Activated CD8-positive, alpha-beta memory T cell treated with anti-CD3 and anti-CD28 coated beads for 36 hours (primary cell): ENCODE results near the gene PDE10A. TPM values are rescaled to one million over a fixed set of nuclear protein-coding genes. Genes with fewer than 3 reads are reported as not detected.
"Not testable (repeated sequence)": the region's sequence is repeated elsewhere in the genome, so short reads cannot be mapped to it uniquely, and the experiment has no call there.

Source experiments
- CTCF ChIA-PET: fragments of 350-600 bp; sonication (Branson Sonifier 250); formaldehyde crosslinking; loops from one replicate; lab custom pipeline; 2021; ENCODE audit warnings: antibody characterized with exemption; lab: Charles Lee
- POLR2A ChIA-PET: fragments of 350-600 bp; sonication (Branson Sonifier 250); formaldehyde crosslinking; loops from one replicate; lab custom pipeline; 2021; ENCODE audit warnings: antibody characterized with exemption; lab: Charles Lee
- total RNA-seq, 2 experiments: library from RNA; stranded (reverse); gene quantifications; one replicate each; pipeline ENCODE4 v1.2.3, GENCODE V29; 2021

The PDE10A gene
- total RNA-seq, 2 experiments from 2014 or later: not detected

DNA sequence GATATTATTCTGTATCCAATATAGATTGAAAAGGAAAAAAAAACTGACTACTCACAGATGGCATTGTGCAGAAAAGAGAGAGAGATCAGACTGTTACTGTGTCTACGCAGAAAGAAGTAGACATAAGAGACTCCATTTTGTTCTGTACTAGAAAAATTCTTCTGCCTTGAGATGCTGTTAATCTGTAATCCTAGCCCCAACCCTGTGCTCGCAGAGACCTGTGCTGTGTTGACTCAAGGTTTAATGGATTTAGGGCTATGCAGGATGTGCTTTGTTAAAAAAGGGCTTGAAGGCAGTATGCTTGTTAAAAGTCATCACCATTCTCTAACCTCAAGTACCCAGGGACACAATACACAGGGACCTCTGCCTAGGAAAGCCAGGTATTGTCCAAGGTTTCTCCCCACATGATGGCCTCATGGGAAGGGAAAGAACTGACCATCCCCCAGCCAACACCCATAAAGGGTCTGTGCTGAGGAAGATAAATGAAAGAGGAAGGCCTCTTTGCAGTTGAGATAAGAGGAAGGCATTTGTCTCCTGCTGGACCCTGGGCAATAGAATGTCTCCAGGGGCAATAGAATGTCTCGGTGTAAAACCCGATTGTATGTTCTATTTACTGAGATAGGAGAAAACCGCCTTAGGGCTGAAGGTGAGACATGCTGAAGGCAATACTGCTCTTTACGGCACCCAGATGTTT is 162.7 kb downstream of the PDE10A start:
- CTCF ChIA-PET, POLR2A ChIA-PET: not testable (repeated sequence)

DNA sequence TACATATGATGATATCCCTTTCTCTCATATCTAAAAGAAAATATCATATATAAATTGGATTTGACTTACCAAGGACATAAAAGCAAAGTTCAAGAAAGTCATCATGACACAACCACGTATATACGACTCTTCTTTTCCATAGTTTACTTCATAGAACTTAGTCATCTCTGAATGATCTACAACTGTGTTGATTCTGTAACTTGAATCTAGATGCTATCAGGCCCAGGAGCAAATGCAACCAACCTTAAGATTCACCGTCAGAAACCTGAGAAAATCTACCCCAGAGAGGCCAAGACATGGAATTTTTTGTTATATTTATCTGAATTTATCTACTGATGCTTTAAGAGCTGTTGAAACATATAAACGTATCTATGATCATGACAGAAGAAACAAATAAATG is 165.6 kb downstream of the PDE10A start:
- ChIA-PET CTCF (no interaction called here), POLR2A (no interaction called here)

- ChIA-PET CTCF (no interaction called here), POLR2A (no interaction called here)
These were observed 174.3 kb downstream of the PDE10A start for GRCh38 chr6:165488624-165489295.

DNA sequence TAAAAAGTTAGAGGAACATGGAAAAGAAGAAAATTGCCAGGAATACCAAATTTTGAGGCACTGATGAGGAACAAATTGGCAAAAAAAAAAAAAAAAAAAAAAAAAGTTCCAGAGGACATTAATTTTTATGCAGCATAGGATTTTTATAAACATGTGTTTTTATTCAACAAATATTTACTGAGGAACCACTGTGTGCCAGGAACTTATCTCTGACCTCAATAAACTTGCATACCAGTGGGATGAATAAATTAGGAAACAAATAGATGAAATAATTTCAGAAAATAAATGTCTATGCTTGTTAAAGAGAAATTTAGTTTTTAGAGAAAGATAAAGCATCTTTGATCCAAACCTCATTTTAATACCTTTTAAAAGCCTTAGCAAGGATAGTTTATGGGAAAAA is 175.1 kb downstream of the PDE10A start:
- POLR2A ChIA-PET: no interaction called here
- CTCF ChIA-PET: no interaction called here

GRCh38 chr6:165487347-165487746 is 175.7 kb downstream of the PDE10A start:
- CTCF ChIA-PET: no interaction called here
- POLR2A ChIA-PET: no interaction called here

- ChIA-PET POLR2A (no interaction called here), CTCF (no interaction called here)
These were observed 176.6 kb downstream of the PDE10A start for GRCh38 chr6:165486183-165487137.

- ChIA-PET POLR2A (no interaction called here), CTCF (no interaction called here)
These were observed 178.7 kb downstream of the PDE10A start for GRCh38 chr6:165484178-165484889.

GRCh38 chr6:165481921-165482320 is 181.1 kb downstream of the PDE10A start:
- ChIA-PET CTCF (interaction anchor here (0.6 kb wide), 1 partner anchor 247 kb away, joined by 3 read pairs; no protein-coding TSS in a partner anchor), POLR2A (no interaction called here)

DNA sequence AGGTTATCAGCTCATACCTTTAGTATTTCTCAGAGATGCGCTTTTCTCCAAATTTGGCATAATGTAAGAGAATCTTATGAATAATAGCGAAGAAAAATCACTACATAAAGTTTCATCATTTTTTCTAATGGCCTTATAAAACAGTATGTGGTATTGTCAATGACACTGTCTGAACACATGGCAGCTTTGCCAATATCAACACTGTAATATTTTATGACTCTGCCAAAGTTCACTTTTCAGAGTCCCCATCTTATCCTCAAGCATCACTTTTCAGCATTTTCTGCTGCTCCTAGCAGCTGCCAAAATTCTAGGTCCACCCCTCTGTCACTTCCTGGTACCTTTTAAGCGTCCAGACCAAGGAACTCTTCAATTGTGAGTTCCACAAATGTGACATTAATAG is 182.1 kb downstream of the PDE10A start:
- POLR2A ChIA-PET: no interaction called here
- CTCF ChIA-PET: no interaction called here

DNA sequence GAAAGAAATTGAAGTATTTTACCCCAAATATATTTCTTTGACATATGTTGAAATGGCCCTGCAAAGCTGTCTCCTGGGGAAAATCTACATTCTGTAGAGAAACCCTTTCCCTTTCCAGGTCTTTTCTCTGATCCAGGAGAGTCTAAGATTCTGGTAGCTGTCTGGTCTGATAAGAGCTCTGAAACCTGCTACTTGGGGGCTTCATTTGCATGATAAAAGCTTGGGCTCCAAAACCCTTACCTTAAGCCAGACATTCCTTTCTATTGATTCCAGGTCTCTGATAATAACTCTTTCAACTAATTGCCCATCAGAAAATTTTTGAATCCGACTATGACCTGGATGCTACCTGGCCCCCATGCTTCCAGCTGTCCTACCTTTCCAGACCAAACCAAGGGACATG is 184.5 kb downstream of the PDE10A start:
- ChIA-PET POLR2A (no interaction called here), CTCF (no interaction called here)

- ChIA-PET POLR2A (no interaction called here), CTCF (no interaction called here)
These were observed 193.6 kb downstream of the PDE10A start for GRCh38 chr6:165469483-165469882.

DNA sequence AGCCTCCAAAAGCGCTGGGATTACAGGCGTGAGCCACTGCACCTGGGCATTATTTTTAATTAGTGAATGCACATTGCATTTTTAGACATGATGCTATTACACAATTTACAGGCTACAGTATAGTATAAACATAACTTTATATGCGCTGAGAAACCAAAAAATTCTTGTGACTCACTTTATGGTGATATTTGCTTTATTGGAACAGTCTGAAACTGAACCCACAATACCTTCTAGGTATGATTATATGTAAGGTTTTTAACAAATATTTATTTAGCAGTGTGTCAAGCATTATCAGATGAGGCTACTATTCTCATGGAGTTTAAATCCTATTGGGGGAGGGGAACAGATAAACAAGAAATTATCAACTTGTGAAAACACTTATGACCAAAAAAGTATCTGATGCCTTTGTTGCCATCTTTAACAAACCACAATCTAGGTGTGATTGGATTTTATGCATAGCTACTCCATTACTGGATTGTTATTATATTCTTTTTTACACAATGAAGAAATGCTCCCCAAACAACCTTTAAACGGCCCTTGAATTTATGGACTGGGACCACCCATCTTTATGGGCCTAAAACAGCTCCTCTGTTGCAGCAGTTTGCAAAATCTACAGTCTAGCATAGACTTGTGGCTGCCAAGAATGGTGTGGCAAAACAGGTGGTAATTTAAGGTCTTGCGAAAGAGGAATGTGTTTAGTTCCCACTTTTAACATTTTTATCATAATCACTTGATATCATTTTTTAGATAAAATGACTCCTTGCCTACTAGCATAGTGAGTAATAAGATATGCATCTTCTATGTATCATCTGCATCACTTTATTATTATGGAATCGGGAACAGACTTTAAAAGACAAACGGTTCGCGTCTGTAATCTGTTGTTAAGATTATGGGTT is 194.5 kb downstream of the PDE10A start:
- ChIA-PET POLR2A (no interaction called here), CTCF (no interaction called here)

GRCh38 chr6:165463499-165463898 is 199.5 kb downstream of the PDE10A start:
- POLR2A ChIA-PET, CTCF ChIA-PET: not testable (repeated sequence)

DNA sequence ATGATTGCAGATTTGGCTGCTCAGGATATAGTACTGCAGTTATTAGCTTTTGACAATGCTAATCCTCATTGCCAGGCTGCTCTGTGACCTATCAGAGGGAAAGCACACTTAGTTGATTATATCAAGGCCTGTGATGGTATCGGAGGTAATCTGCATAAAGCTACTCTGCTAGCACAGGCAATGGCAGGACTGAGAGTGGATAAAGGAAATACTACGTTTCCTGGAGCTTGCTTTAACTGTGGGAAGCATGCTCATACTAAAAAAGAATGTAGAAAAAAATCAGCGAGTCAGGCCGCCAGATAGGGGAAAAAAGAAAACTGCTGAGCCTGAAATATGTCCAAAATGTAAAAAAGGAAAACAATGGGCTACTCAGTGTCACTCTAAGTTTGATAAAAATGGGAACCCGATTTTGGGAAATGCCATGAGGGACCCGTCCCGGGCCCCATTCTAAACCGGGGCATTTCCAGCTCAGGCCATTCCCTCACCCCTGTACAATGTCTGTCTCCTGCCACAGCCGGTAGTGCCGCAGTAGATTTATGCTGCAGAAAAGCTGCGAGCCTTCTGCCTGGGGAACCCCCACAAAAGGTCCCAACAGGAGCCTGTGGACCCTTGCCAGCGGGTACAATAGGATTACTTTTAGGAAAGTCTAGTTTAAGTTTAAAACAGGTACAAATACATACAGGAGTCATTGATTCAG is 203.3 kb downstream of the PDE10A start:
- POLR2A ChIA-PET, CTCF ChIA-PET: not testable (repeated sequence)

DNA sequence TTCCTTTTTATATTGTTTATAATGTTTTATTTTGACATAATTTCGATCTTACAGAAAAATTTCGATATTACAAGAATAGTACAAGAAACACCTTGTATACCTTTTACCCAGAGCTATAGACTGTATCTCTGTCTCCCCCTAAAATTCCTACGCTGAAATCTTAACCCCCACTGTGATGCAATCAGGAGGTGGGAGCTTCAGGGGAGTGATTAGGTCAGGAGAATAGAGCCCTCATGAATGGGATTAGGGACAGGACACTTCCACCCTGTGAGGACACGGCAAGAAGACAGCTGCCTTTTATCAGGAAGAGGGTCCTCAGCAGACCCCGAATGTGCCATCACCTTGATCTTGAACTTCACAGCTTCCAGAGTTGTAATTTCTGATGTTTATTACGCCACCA is 204.9 kb downstream of the PDE10A start:
- CTCF ChIA-PET: no interaction called here
- POLR2A ChIA-PET: interaction anchor here (0.6 kb wide), 1 partner anchor 935 kb away, joined by 6 read pairs; no protein-coding TSS in a partner anchor

GRCh38 chr6:165456286-165456685 is 206.8 kb downstream of the PDE10A start:
- CTCF ChIA-PET: no interaction called here

DNA sequence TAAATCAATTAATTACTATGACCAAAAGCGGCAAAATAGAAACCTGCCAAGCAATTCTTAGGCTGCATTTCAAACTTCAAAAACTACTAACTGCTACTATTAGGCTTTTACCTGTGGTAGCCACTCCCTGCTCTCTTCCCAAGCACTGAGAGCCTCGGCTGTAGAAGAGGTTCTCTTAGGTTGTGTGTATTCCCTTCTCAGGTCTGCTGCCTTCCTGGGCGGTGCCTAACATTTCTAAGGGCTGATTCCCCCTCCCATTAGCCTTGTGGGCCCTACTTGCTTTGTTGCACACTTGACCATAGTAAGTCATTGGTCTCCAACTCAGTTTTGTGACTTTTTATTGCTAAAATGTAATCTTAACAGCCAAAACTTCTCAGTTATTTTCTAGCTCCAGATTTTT is 207.6 kb downstream of the PDE10A start:
- ChIA-PET CTCF (no interaction called here), POLR2A (no interaction called here)

More at GRCh38 chr6:165456286-165456685, 206.8 kb downstream of the PDE10A start:
- POLR2A ChIA-PET: no interaction called here

GRCh38 chr6:165453395-165453794 is 209.6 kb downstream of the PDE10A start:
- POLR2A ChIA-PET: no interaction called here
- CTCF ChIA-PET: no interaction called here
